H1 (cell line): Measurements from ENCODE around the gene GTF3C2. TPM values are rescaled to one million over a fixed set of nuclear protein-coding genes. Genes with fewer than 3 reads are reported as not detected.

Experiments
- CTCF ChIA-PET: fragments of 300-600 bp; sonication (Branson Sonifier 250); formaldehyde crosslinking; loops from one replicate; lab custom pipeline; 2021; ENCODE audit not compliant: partially characterized antibody; lab: Charles Lee
- POLR2A ChIA-PET: fragments of 300-600 bp; sonication (Branson Sonifier 250); formaldehyde crosslinking; loops from one replicate; lab custom pipeline; 2021; ENCODE audit warnings: inconsistent platforms; ENCODE audit not compliant: partially characterized antibody; lab: Charles Lee
- DNase-seq, 2 experiments: peaks; one replicate each; pipeline versions ENCODE4 v3.0.0 to v3.0.0-alpha.2; 2010 to 2022; ENCODE audit warnings: low spot score in 2 of 2, low read depth in 1 of 2, mixed read lengths in 1 of 2
- FAIRE-seq: peaks from 2 replicates; lab custom pipeline; 2011; peaks lifted over from hg19 to GRCh38; lab: Jason Lieb, UNC
- H2AFZ ChIP-seq: 2 replicates; pipeline ENCODE4 v1.8.1; 2012; ENCODE audit warnings: low read length, inconsistent platforms
- H2AK5ac ChIP-seq: 2 replicates; pipeline ENCODE4 v1.6.1; 2013; ENCODE audit warnings: low read depth, low read length
- H2BK120ac ChIP-seq: replicated peaks from 2 replicates; pipeline ENCODE3; 2013; ENCODE audit warnings: low read depth, low read length, inconsistent platforms
- H2BK12ac ChIP-seq: 2 replicates; pipeline ENCODE4 v1.6.1; 2013; ENCODE audit warnings: low read depth, low read length
- H2BK15ac ChIP-seq: 2 replicates; pipeline ENCODE4 v1.6.1; 2013; ENCODE audit warnings: low read length
- H2BK20ac ChIP-seq: 2 replicates; pipeline ENCODE4 v1.6.1; 2013; ENCODE audit warnings: low read length
- H2BK5ac ChIP-seq: 2 replicates; pipeline ENCODE4 v1.6.1; 2013; ENCODE audit warnings: low read depth, low read length
- H3K14ac ChIP-seq: 2 replicates; pipeline ENCODE4 v1.6.1; 2013; ENCODE audit warnings: inconsistent platforms; ENCODE audit not compliant: insufficient read length
- H3K18ac ChIP-seq: 2 replicates; pipeline ENCODE4 v1.6.1; 2013; ENCODE audit warnings: low read length; ENCODE audit errors: extremely low read depth
- H3K23ac ChIP-seq: 2 replicates; pipeline ENCODE4 v1.6.1; 2013; ENCODE audit warnings: inconsistent platforms; ENCODE audit not compliant: insufficient read length
- H3K23me2 ChIP-seq: 2 replicates; pipeline ENCODE4 v1.6.1; 2013; ENCODE audit warnings: low read depth, low read length
- H3K27ac ChIP-seq: 2 replicates; pipeline ENCODE4 v1.6.1; 2011; ENCODE audit warnings: low read depth, low read length, inconsistent platforms
- H3K27me3 ChIP-seq, 4 experiments: replicated peaks in 1 of 4; 1 replicate in 1 of 4; 2 replicates in 3 of 4; pipeline versions ENCODE4 v1.6.1 to v1.8.1; 2011 to 2013; ENCODE audit warnings: low read length in 3 of 4, mild to moderate bottlenecking in 3 of 4, inconsistent platforms in 2 of 4, mixed read lengths in 2 of 4, moderate library complexity in 1 of 4; ENCODE audit not compliant: control insufficient read depth in 3 of 4, insufficient read depth in 3 of 4; ENCODE audit errors: extremely low read depth in 1 of 4
- H3K36me3 ChIP-seq, 4 experiments: 2 replicates each; pipeline versions ENCODE4 v1.6.1 to v1.8.1; 2011 to 2013; ENCODE audit warnings: mild to moderate bottlenecking in 4 of 4, low read length in 3 of 4, moderate library complexity in 2 of 4, control low read depth in 1 of 4, inconsistent platforms in 1 of 4; ENCODE audit not compliant: insufficient read depth in 4 of 4, control insufficient read depth in 2 of 4
- H3K4ac ChIP-seq: replicated peaks from 2 replicates; pipeline ENCODE3; 2013; ENCODE audit warnings: low read length, low read depth, mixed read lengths, inconsistent platforms; ENCODE audit not compliant: insufficient read length
- H3K4me1 ChIP-seq, 4 experiments: replicated peaks in 1 of 4; 1 replicate in 1 of 4; 2 replicates in 3 of 4; pipeline versions ENCODE4 v1.6.1 to v1.8.1; 2011 to 2013; ENCODE audit warnings: low read length in 3 of 4, inconsistent platforms in 2 of 4, mixed read lengths in 1 of 4; ENCODE audit not compliant: insufficient read depth in 4 of 4, control insufficient read depth in 3 of 4
- H3K4me2 ChIP-seq, 2 experiments: 2 replicates each; pipeline versions ENCODE4 v1.6.1 to v1.8.1; 2011 to 2013; ENCODE audit warnings: low read depth in 2 of 2, low read length in 2 of 2, control low read depth in 1 of 2, inconsistent platforms in 1 of 2, mild to moderate bottlenecking in 1 of 2; ENCODE audit not compliant: insufficient read depth in 1 of 2
- H3K4me3 ChIP-seq, 4 experiments: fragments of 200-600, 300-600 bp in 1 of 4; sonication (generic), shearing (Covaris generic), sonication (Bioruptor Twin) in 1 of 4; 2 replicates each; pipeline versions ENCODE4 v1.5.1 to v1.8.1; 2011 to 2016; ENCODE audit warnings: low read length in 4 of 4, low read depth in 3 of 4, control low read depth in 2 of 4, inconsistent platforms in 2 of 4, mild to moderate bottlenecking in 2 of 4, mixed read lengths in 1 of 4, moderate library complexity in 1 of 4; ENCODE audit not compliant: insufficient read depth in 2 of 4; ENCODE audit errors: extremely low read depth in 1 of 4
- H3K56ac ChIP-seq: replicated peaks from 2 replicates; pipeline ENCODE3; 2013; ENCODE audit warnings: low read depth, mild to moderate bottlenecking, mixed read lengths, low read length, inconsistent platforms; ENCODE audit not compliant: insufficient read length
- H3K79me1 ChIP-seq: 2 replicates; pipeline ENCODE4 v1.6.1; 2013; ENCODE audit warnings: low read depth, low read length, control low read depth
- H3K79me2 ChIP-seq, 2 experiments: 2 replicates each; pipeline versions ENCODE4 v1.6.1 to v1.8.1; 2012 to 2013; ENCODE audit warnings: low read length in 2 of 2, mild to moderate bottlenecking in 2 of 2, inconsistent platforms in 1 of 2; ENCODE audit not compliant: insufficient read depth in 2 of 2, control insufficient read depth in 1 of 2
- H3K9ac ChIP-seq, 4 experiments: replicated peaks in 1 of 4; 1 replicate in 1 of 4; 2 replicates in 3 of 4; pipeline versions ENCODE4 v1.6.1 to v1.8.1; 2011 to 2013; ENCODE audit warnings: low read depth in 3 of 4, low read length in 3 of 4, control low read depth in 2 of 4, mild to moderate bottlenecking in 2 of 4, moderate library complexity in 2 of 4, inconsistent platforms in 1 of 4; ENCODE audit errors: extremely low read depth in 1 of 4
- H3K9me3 ChIP-seq, 2 experiments: 2 replicates each; pipeline versions ENCODE4 v1.6.1 to v1.8.1; 2012 to 2013; ENCODE audit warnings: mild to moderate bottlenecking in 2 of 2, moderate library complexity in 2 of 2, control low read depth in 1 of 2, inconsistent platforms in 1 of 2, low read depth in 1 of 2, low read length in 1 of 2, mixed read lengths in 1 of 2; ENCODE audit not compliant: insufficient read depth in 2 of 2
- H4K20me1 ChIP-seq, 2 experiments: replicated peaks in 1 of 2; 2 replicates each; pipeline versions ENCODE3 to v1.8.1; 2011 to 2013; ENCODE audit warnings: inconsistent platforms in 2 of 2, low read length in 2 of 2, mild to moderate bottlenecking in 1 of 2; ENCODE audit not compliant: insufficient read depth in 2 of 2, control insufficient read depth in 1 of 2
- H4K5ac ChIP-seq: 2 replicates; pipeline ENCODE4 v1.6.1; 2013; ENCODE audit warnings: low read length, low read depth, mixed read lengths, inconsistent platforms; ENCODE audit not compliant: insufficient read length
- H4K8ac ChIP-seq: 2 replicates; pipeline ENCODE4 v1.8.0; 2013; ENCODE audit warnings: mild to moderate bottlenecking, moderate library complexity, low read length, inconsistent platforms; ENCODE audit not compliant: insufficient read depth; ENCODE audit errors: extremely low read depth
- H4K91ac ChIP-seq: replicated peaks from 2 replicates; pipeline ENCODE3; 2013; ENCODE audit warnings: low read length, mixed read lengths, inconsistent platforms; ENCODE audit not compliant: insufficient read length
- CEBPB ChIP-seq: IDR thresholded peaks from 2 replicates; pipeline ENCODE4 v1.6.1; 2012; ENCODE audit warnings: low read depth, low read length
- GABPA ChIP-seq: IDR thresholded peaks from 2 replicates; pipeline ENCODE4 v1.6.1; 2011; ENCODE audit warnings: mild to moderate bottlenecking, low read length, moderate library complexity, borderline replicate concordance; ENCODE audit not compliant: insufficient read depth
- RNF2 ChIP-seq: fragments of 200-900, 300-1000 bp; sonication (generic); IDR thresholded peaks from 2 replicates; pipeline ENCODE4 v1.7.1; 2016; ENCODE audit warnings: borderline replicate concordance, low read depth, mild to moderate bottlenecking, antibody characterized with exemption, low read length; ENCODE audit not compliant: poor library complexity, severe bottlenecking; ENCODE audit errors: missing control alignments
- ZNF274 ChIP-seq: IDR thresholded peaks from 2 replicates; pipeline ENCODE4 v1.7.0; 2012; ENCODE audit warnings: low read length, borderline replicate concordance; ENCODE audit errors: extremely low read depth
- WGBS, 2 experiments: shearing (Covaris generic) in 1 of 2; methylation state at CpG; one replicate each; pipeline versions ENCODE4 v1.1.6 to v1.1.7; 2013 to 2015; ENCODE audit warnings: low lambda C conversion rate in 2 of 2, mixed read lengths in 2 of 2, inconsistent platforms in 1 of 2, low coverage in 1 of 2, missing lambda C conversion rate in 1 of 2; ENCODE audit not compliant: insufficient replicate concordance in 2 of 2, insufficient coverage in 1 of 2, insufficient read length in 1 of 2; ENCODE audit errors: extremely low coverage in 1 of 2, missing lambda C conversion rate in 1 of 2; 5-methylcytosine and 5-hydroxymethylcytosine counted together
- polyA plus RNA-seq, 7 experiments: library from polyadenylated mRNA; depleted of rRNA in 3 of 7; stranded (reverse) in 5 of 7; unstranded in 2 of 7; fragments of >200 nt in 5 of 7; fragments of 200-250 nt in 2 of 7; gene quantifications; 1 replicate in 5 of 7; 2 replicates in 1 of 7; 4 replicates in 1 of 7; pipeline versions ENCODE4 v1.2.1 to v1.2.3, GENCODE V29; 2011 to 2013; ENCODE audit warnings: missing spikeins in 2 of 7, mixed read lengths in 2 of 7
- total RNA-seq: library from RNA; stranded (reverse); fragmentation: NEBNext Ultra II Directional; extraction: Animal tissue kit (Norgen Biotek cat#: 25700); gene quantifications from 2 replicates; pipeline ENCODE4 v1.2.1, GENCODE V29; 2021

The GTF3C2 gene
- total and polyA plus RNA-seq, 2 of the 8 experiments (the other 6 are each of a cell fraction or from before 2014, with no cell fraction given) = 118 to 127 TPM

- H3K79me1 ChIP-seq = peaks cover 2% of the 10 kb centered on the region; the same call in 1 of the 2 replicates
- peaks cover 0 to 5% (median 0%) of the 10 kb centered on the region in 4 experiments; a peak in 3 of 7 replicates for H3K4me1 ChIP-seq
- H3K18ac ChIP-seq = no peak overlapping the region
- FAIRE-seq = no peak
- H2BK12ac ChIP-seq = no peak overlapping the region
- no peak overlapping the region for H3K4ac ChIP-seq
- H3K79me2 ChIP-seq = no peaks in the 10 kb centered on the region
- H2BK15ac ChIP-seq = no peak overlapping the region
- no peak for DNase-seq
- H2BK5ac ChIP-seq = no peak overlapping the region
- no peak overlapping the region for H4K91ac ChIP-seq
- H2BK20ac ChIP-seq = no peak overlapping the region
- no peaks in the 10 kb centered on the region for H3K36me3 ChIP-seq
- H3K9ac ChIP-seq = no peak overlapping the region
- no peak overlapping the region for H4K8ac ChIP-seq
- no peaks in the 10 kb centered on the region for H4K20me1 ChIP-seq
- POLR2A ChIA-PET = interaction anchor here (1.1 to 9.4 kb wide), 4 partner anchors 8 to 62 kb away, joined by 3 to 105 read pairs (median 4); partner anchors contain the start of gene UCN
- TF ChIP-seq GABPA (no peak), ZNF274 (no peak), RNF2 (no peak), CEBPB (no peak)
- no peak overlapping the region for H3K4me2 ChIP-seq
- H3K23me2 ChIP-seq = no peaks in the 10 kb centered on the region
- H3K27ac ChIP-seq = no peak overlapping the region
- H2BK120ac ChIP-seq = no peak overlapping the region
- H4K5ac ChIP-seq = no peak overlapping the region
- no peak overlapping the region for H2AK5ac ChIP-seq
- H2AFZ ChIP-seq = no peak overlapping the region
- no peak overlapping the region for H3K14ac ChIP-seq
- H3K56ac ChIP-seq = no peak overlapping the region
- 86% methylated on average over 12 of the region's 12 CpGs; no CpG with 5 or more reads in 1 of the 2 experiments for WGBS, 2 experiments
- no peaks in the 10 kb centered on the region for H3K27me3 ChIP-seq
- H3K23ac ChIP-seq = no peak overlapping the region
- no peak overlapping the region for H3K4me3 ChIP-seq
- CTCF ChIA-PET = interaction anchor here (0.9 to 10.3 kb wide), 4 partner anchors 13 to 38 kb away, joined by 3 to 128 read pairs (median 4); partner anchors contain the start of gene UCN
- H3K9me3 ChIP-seq = no peaks in the 10 kb centered on the region
Observed at GRCh38 chr2:27316655-27317412, 39.7 kb downstream of the GTF3C2 start.
